ENCODE measurements around the gene CCR5AS.
"Not testable (repeated sequence)": the region's sequence is repeated elsewhere in the genome, so short reads cannot be mapped to it uniquely, and the experiment has no call there.

CCR5AS gene

GRCh38 chr3:46429671-46430070 lies 22.8 kb upstream of the CCR5AS start:
- peak; percentile 64 for DNase-seq (ENCODE audit: low read depth, low spot score)

DNA sequence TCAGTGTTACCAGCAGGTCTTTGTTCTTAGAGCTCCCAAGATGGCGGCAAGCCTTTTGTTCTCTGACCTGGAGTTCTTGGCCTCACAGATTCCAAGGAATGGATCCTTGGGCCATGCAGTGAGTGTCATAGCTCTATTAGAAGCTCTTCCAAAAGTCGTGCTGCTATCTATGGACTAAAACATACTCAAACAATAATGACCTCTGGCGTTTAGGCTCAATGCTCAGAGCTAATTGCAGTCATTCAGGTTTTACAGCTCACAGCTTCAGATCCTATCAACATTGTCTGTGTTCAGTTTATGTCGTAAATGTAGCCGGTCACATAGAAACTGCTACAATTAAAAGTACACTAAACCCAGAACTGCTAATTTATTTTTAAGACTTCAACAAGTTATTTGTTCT lies 22.4 kb upstream of the CCR5AS start:
- DNase-seq (ENCODE audit: low read depth, low spot score): no peak

More at GRCh38 chr3:46429671-46430070, 22.8 kb upstream of the CCR5AS start:
- peak overlapping the region; percentile 89 for H3K27ac ChIP-seq

GRCh38 chr3:46427916-46428833 lies 21.3 kb upstream of the CCR5AS start:
- H3K27ac ChIP-seq: peak overlapping the region; percentile 89
- DNase-seq (ENCODE audit: low read depth, low spot score): no peak

More for the DNA sequence above, 22.4 kb upstream of the CCR5AS start:
- H3K27ac ChIP-seq: peak overlapping the region; percentile 89

DNA sequence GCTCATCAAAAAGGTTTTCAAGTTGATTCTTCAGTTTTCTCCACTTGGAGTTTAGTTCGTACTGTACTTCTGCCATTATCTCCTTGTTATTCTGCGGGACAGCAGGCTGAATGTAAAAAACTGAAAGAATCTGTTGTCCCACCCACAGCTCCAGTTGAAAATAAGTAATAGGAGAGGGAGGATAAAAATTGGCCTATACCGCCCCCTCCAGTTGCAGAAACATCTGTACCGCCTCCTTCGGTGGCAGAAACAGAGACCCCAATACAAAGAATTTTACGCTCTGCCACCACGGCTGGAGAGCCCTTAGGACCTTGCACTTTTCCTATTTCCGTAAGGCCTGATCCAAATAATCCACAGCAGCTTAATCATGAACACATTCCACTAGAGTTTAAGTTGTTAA lies 20.5 kb upstream of the CCR5AS start:
- not testable (repeated sequence) for DNase-seq (ENCODE audit: low read depth, low spot score); H3K27ac ChIP-seq

DNA sequence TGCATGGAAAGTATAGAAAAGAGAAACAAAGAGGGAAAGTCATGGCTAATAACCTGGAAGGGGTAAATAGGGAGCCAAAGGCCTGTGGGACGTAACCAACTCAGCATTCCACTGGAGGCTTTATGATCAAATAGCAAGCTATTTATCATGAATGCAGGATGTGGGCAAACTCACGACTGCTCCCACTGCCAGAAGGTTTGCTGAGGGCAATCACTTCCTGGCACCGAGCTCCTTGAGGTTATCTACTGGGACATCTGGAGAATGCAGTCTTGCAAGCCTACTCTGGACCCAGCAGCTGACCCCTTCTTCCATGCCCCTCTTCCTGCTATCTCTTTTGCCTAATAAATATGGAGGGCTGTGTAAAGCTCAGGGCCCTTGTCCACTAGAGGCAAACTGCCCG lies 19.6 kb upstream of the CCR5AS start:
- not testable (repeated sequence) for DNase-seq (ENCODE audit: low read depth, low spot score)
- H3K27ac ChIP-seq: peak overlapping the region; percentile 11

GRCh38 chr3:46423588-46423987 lies 16.7 kb upstream of the CCR5AS start:
- peak overlapping the region; percentile 61 for H3K27ac ChIP-seq
- DNase-seq (ENCODE audit: low read depth, low spot score): peak; percentile 68

DNA sequence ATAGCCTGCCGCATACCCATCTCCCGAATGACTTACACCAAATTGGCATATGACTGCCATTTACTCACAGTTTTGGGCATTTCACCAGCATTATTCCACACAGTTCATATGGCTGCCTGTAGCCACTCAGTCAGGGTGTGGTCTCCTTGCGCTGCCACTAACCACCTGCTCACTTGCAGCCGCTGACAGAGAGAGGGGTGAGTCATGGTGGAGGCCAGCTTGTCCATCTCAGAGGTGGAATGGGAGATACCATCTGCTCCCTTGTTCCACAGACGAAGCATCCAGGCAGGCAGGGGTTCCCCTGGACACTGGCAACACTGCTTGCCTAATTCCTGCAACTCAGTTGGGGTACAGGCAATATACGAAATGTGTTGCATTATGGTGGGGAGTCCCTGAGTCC lies 15.8 kb upstream of the CCR5AS start:
- peak; percentile 66 for DNase-seq (ENCODE audit: low read depth, low spot score)
- H3K27ac ChIP-seq: peak overlapping the region; percentile 61

- DNase-seq (ENCODE audit: low read depth, low spot score): no peak
- H3K27ac ChIP-seq: no peak overlapping the region
Measured at GRCh38 chr3:46420931-46421330, 14.1 kb upstream of the CCR5AS start.

DNA sequence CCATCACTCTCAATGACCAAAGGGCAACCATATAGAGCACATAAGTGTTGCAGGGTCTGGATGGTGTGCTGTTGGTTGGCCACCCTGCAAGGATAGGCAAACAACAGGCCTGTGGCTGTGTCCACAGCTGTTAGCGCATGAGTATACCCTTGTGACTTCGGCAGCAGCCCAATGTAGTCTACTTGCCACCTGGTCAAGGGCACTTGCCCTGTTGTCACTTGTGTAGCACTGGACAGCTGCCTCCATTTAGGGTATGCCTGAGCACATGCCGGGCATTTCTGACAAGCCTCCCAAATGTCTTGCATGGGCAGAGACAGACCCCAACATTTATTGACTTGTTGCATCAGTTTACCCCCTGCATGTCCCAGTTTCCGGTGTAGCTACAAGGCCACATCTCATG lies 12.9 kb upstream of the CCR5AS start:
- no peak overlapping the region for H3K27ac ChIP-seq
- DNase-seq (ENCODE audit: low read depth, low spot score): no peak

DNA sequence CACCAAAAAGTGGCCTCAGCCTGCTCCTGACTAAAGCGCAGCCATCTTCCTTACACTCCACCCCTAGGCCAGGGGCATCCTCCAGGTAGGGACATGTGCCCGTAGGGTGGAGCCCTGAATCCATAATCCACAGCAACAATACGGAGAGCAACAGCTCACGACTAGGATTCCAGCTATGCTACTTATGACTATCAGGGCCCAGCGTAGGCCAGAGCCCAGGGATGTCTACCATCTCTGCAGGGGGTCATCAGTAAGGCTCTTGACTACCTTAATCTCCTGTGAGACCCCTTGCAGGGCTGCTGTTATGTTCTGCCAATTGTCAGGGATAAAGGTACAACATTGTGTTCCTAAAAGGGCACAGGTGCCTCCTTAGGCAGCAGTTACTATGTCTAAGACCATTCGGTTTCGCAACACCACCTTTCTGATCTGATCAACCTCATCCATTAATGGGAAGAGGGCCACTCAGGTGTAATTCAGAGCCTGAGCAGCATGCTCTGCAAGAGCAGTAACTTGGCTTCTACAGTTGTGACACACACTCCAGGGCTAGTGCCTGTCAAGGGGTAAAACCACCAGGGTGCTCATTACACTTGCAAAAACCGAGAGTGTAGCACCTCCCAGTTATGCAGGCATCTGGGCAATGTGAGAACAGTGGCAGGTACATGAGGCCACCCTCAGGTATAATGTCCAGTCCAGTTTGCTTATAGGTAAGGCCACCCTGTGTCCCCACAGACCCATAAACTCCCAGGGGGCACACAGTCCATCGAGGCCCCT lies 11.2 kb upstream of the CCR5AS start:
- no peak overlapping the region for H3K27ac ChIP-seq
- DNase-seq (ENCODE audit: low read depth, low spot score): no peak

DNA sequence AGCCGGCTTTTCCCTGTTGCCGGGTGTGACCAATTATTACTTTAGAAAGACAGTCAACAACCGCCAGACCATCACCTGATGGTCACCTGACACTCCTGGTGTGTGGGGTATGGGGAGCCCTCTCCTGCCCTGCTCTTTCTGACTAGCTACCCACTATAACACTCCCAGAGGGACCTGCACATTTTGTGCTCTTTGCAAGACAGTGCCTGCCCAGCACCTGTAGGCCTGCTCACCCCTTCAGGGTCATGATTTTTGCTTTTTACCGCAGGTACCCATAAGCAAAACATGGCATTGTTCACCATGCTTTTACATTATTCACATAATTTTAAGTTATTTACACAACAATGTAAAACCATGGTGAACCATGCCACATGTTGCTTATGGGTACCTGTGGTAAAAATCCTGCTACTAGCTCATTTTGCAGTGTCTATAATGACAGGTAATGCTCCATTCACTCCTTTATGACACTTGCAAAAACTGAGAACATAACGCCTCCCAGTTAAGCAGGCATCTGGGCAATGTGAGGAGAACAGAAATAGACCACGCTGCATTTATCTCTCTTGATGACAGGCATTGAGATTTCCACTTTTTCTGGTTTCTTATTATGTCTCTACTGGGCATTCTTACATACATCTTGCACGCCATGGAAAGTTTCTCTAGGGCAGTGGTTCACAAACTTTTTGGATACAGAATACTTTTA lies 10.1 kb upstream of the CCR5AS start:
- no peak overlapping the region for H3K27ac ChIP-seq
- DNase-seq (ENCODE audit: low read depth, low spot score): no peak

- no peak for DNase-seq (ENCODE audit: low read depth, low spot score)
- no peak overlapping the region for H3K27ac ChIP-seq
Measured at GRCh38 chr3:46416125-46416810, 9.4 kb upstream of the CCR5AS start.

DNA sequence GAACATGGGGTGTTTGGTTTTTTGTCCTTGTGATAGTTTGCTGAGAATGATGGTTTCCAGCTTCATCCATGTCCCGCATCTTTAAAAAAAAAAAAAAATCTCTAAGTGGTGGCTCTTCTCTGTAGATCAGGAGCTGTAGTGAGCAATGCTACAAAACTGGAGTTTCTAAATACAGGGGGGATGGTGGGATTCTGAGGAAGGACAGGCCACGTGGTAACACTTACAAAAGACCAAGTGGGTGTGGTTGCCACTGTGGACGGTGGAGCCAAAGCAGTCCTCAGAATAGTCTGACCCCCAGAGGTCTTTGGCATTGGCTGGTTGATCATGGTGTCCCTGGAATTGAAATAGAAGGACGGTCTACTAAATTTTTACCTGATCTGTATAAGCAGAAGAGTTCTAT lies 7.9 kb upstream of the CCR5AS start:
- H3K27ac ChIP-seq: no peak overlapping the region
- no peak for DNase-seq (ENCODE audit: low read depth, low spot score)

DNA sequence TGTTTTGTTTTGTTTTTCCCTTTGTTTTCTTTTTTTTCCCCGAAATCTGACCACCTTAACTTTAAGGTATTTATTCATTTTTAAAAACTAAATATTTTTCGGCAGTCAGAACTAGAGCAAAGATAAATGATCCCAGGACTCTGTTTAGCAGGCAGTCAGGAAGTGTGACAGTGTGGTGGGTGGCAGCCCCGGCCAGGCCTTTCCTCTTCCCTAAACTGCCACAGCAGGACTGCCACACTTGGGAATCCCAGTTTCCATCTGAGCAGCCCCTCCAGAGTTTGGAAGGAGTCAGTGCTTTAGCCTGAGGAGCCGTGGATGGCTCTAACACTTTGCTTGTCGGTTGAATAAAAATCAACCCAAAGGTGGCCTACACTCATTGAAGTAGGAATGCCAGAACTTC lies 7.1 kb upstream of the CCR5AS start:
- no peak overlapping the region for H3K27ac ChIP-seq
- no peak for DNase-seq (ENCODE audit: low read depth, low spot score)

- DNase-seq (ENCODE audit: low read depth, low spot score): no peak
- no peak overlapping the region for H3K27ac ChIP-seq
Measured at GRCh38 chr3:46412786-46413298, 6.0 kb upstream of the CCR5AS start.

DNA sequence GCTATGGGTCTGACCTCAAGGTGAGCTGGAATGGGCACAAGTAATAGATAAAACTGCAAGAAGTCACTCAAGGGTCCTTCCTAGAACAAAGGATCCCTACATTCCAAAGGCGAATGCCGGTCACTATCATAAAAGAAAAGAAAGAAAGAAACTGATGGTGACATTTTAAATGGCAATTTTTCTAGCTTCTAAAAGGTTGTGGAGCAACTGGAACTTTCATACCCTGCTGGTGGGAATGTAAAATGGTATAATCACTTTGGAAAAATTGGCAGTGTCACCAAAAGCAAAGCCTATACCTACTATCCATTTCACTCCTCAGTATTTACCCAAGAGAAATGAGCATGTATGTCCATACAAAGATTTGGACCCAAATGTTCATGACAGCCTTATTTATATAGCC lies 4.4 kb upstream of the CCR5AS start:
- no peak overlapping the region for H3K27ac ChIP-seq
- DNase-seq (ENCODE audit: low read depth, low spot score): no peak

- DNase-seq (ENCODE audit: low read depth, low spot score): no peak
- H3K27ac ChIP-seq: no peak overlapping the region
Measured at GRCh38 chr3:46410669-46411068, 3.8 kb upstream of the CCR5AS start.

DNA sequence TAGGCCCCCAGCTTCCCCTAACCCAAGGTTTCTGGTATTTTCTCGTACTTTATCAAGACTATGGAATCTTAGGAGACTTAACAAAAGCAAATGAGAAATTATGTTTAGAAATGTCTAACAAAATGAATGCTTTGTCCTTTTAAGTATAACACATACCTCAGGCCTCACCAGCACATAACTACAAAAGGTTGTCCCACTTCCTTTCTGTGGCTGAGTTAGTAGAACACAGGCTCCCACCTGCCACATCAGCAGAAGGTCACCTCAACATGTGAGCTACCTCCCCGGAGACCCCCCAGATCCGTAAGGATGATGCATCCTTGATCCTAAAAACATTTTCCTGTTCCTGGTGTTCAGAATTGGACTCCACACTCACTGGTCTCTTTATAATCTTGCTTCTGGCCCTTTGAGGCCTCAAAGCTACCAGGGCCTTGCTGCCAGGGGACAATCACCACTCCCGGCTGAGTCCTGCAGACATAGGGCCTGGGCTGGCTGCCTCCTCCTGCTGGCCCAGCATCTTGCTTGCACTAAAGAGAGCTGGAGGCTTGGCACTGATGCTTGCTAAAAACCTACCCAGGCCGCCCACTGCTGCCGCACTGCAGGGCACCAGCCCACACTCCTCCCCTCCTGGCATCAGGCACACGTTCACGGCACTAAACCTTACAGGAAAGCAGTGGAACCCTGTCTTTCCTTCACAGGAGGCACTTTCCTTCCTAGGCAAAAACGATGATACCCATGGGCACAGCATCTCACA lies 3.0 kb upstream of the CCR5AS start:
- no peak for DNase-seq (ENCODE audit: low read depth, low spot score)
- no peak overlapping the region for H3K27ac ChIP-seq

DNA sequence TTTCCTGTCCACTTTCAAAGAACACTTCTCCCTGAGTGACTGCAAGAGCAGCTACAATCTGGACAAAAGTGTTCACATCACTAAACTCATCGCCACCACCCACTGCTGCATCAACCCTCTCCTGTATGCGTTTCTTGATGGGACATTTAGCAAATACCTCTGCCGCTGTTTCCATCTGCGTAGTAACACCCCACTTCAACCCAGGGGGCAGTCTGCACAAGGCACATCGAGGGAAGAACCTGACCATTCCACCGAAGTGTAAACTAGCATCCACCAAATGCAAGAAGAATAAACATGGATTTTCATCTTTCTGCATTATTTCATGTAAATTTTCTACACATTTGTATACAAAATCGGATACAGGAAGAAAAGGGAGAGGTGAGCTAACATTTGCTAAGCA lies 2.0 kb upstream of the CCR5AS start:
- H3K27ac ChIP-seq: no peak overlapping the region
- no peak for DNase-seq (ENCODE audit: low read depth, low spot score)

Data from epithelial cell of prostate (primary cell).